ENCODE measurements around the gene SLC18B1. TPM values are rescaled to one million over a fixed set of nuclear protein-coding genes. Genes with fewer than 3 reads are reported as not detected.

The SLC18B1 gene
- total and polyA plus RNA-seq, 4 donors = 3.5 to 6.7 (median 5.2) TPM

DNA sequence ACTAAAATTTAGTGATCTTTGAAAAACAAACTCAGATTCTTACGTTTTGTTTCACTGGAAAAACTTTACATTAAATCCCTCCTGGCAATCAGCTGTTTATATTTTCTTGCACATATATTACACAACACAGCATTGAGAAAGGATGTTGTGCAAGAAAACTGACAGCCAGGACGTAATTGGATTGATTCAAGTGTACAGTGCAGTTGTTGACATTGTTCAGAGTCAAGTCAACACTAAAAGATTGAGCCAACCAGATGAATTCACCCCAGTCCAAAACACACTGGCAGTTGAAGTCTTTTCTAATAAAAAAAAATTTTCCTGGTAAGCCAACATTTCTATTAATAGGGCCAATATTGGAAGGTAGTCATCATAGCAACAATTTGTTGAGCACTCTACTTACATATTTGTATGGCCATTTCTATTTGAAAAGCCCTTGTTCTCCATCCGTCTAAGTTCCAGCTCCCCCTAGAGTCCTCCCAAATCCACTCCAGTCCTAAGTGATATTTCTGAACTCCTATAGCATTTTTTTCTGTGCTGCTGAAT lies 63.7 kb downstream of the SLC18B1 start:
- 11% methylated on average over 3 of the region's 3 CpGs for WGBS
- TF ChIP-seq TAF1 (conservative IDR thresholded peaks at IDR 0.05) (peak; percentile 23), RXRA (IDR thresholded peaks at IDR 0.05) (peak; percentile 74 to 90), SP1 (IDR thresholded peaks at IDR 0.05) (peak; percentile 86), FOXA2 (IDR thresholded peaks at IDR 0.05) (peak; percentile 99), FOXA1 (IDR thresholded peaks at IDR 0.05) (peak; percentile 99), YY1 (IDR thresholded peaks at IDR 0.05) (peak; percentile 86), HNF4G (IDR thresholded peaks at IDR 0.05) (no peak), HNF4A (conservative IDR thresholded peaks at IDR 0.05) (peak; percentile 73 to 77), GABPA (IDR thresholded peaks at IDR 0.05 in 1 of 2, conservative IDR thresholded peaks at IDR 0.05 in 1 of 2) (peak; percentile 10 to 60), NR2F2 (IDR thresholded peaks at IDR 0.05) (no peak), MAX (IDR thresholded peaks at IDR 0.05) (peak; percentile 88), JUND (IDR thresholded peaks at IDR 0.05) (peak; percentile 64 to 84), RAD21 (IDR thresholded peaks at IDR 0.05) (peak; percentile 33 to 53), CTCF (IDR thresholded peaks at IDR 0.05; ENCODE audit: low read depth, low read length, missing input control) (peak; percentile 29), EGR1 (IDR thresholded peaks at IDR 0.05; ENCODE audit: low read depth in 2 of 2) (peak; percentile 32 to 58)
- TF ChIP-seq, protein P1, sequence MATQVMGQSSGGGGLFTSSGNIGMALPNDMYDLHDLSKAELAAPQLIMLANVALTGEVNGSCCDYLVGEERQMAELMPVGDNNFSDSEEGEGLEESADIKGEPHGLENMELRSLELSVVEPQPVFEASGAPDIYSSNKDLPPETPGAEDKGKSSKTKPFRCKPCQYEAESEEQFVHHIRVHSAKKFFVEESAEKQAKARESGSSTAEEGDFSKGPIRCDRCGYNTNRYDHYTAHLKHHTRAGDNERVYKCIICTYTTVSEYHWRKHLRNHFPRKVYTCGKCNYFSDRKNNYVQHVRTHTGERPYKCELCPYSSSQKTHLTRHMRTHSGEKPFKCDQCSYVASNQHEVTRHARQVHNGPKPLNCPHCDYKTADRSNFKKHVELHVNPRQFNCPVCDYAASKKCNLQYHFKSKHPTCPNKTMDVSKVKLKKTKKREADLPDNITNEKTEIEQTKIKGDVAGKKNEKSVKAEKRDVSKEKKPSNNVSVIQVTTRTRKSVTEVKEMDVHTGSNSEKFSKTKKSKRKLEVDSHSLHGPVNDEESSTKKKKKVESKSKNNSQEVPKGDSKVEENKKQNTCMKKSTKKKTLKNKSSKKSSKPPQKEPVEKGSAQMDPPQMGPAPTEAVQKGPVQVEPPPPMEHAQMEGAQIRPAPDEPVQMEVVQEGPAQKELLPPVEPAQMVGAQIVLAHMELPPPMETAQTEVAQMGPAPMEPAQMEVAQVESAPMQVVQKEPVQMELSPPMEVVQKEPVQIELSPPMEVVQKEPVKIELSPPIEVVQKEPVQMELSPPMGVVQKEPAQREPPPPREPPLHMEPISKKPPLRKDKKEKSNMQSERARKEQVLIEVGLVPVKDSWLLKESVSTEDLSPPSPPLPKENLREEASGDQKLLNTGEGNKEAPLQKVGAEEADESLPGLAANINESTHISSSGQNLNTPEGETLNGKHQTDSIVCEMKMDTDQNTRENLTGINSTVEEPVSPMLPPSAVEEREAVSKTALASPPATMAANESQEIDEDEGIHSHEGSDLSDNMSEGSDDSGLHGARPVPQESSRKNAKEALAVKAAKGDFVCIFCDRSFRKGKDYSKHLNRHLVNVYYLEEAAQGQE (IDR thresholded peaks at IDR 0.05) = peak; percentile 78
- TF ChIP-seq, protein P2, sequence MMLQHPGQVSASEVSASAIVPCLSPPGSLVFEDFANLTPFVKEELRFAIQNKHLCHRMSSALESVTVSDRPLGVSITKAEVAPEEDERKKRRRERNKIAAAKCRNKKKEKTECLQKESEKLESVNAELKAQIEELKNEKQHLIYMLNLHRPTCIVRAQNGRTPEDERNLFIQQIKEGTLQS (IDR thresholded peaks at IDR 0.05) = peak; percentile 63
- TF ChIP-seq, protein P3, sequence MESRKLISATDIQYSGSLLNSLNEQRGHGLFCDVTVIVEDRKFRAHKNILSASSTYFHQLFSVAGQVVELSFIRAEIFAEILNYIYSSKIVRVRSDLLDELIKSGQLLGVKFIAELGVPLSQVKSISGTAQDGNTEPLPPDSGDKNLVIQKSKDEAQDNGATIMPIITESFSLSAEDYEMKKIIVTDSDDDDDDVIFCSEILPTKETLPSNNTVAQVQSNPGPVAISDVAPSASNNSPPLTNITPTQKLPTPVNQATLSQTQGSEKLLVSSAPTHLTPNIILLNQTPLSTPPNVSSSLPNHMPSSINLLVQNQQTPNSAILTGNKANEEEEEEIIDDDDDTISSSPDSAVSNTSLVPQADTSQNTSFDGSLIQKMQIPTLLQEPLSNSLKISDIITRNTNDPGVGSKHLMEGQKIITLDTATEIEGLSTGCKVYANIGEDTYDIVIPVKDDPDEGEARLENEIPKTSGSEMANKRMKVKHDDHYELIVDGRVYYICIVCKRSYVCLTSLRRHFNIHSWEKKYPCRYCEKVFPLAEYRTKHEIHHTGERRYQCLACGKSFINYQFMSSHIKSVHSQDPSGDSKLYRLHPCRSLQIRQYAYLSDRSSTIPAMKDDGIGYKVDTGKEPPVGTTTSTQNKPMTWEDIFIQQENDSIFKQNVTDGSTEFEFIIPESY (IDR thresholded peaks at IDR 0.05) = peak; percentile 94
- Histone ChIP-seq H3K36me3 (ENCODE audit: control insufficient read depth in 4 of 4, insufficient read depth in 3 of 4, low read depth in 1 of 4, low read length in 3 of 4) (no peaks in the 10 kb centered on the region), H3K9ac (ENCODE audit: low read depth in 1 of 2, low read length in 2 of 2) (peak overlapping the region; percentile 90 to 97), H3K27me3 (ENCODE audit: control insufficient read depth in 4 of 4, insufficient read depth in 4 of 4, low read length in 3 of 4) (no peaks in the 10 kb centered on the region), H3K4me3 (ENCODE audit: low read depth in 1 of 3, low read length in 3 of 3) (peak overlapping the region; percentile 41 to 83 (median 64)), H3K27ac (ENCODE audit: low read depth in 1 of 2, low read length in 2 of 2) (peak overlapping the region; percentile 96 to 99), H3K9me3 (ENCODE audit: control insufficient read depth in 4 of 4, low read length in 3 of 4) (no peaks in the 10 kb centered on the region), H3K4me1 (ENCODE audit: control insufficient read depth in 4 of 4, insufficient read depth in 4 of 4, low read length in 3 of 4) (peaks cover 3 to 28% (median 10%) of the 10 kb centered on the region in 4 donors)
- DNase-seq (ENCODE audit: low spot score) = no peak

All from liver (tissue), 9 donors.